WI38 (cell line): Measurements from ENCODE around the gene UNC79.

ENCODE experiments used
- H3K4me3 ChIP-seq: 2 replicates; pipeline ENCODE4 v1.5.1; 2011; ENCODE audit warnings: low read depth, mild to moderate bottlenecking, control low read depth, low read length
- CTCF ChIP-seq: IDR thresholded peaks from 2 replicates; pipeline ENCODE4 v1.5.1; 2012; ENCODE audit warnings: low read depth, mild to moderate bottlenecking, control low read depth, low read length

The UNC79 gene

GRCh38 chr14:93743270-93744060, 312.7 kb downstream of the UNC79 start:
- no peak overlapping the region for H3K4me3 ChIP-seq
- no peak for TF ChIP-seq CTCF

GRCh38 chr14:93744176-93744575, 313.4 kb downstream of the UNC79 start:
- no peak for TF ChIP-seq CTCF
- H3K4me3 ChIP-seq: no peak overlapping the region

GRCh38 chr14:93744876-93745275, 314.1 kb downstream of the UNC79 start:
- H3K4me3 ChIP-seq: no peak overlapping the region
- no peak for TF ChIP-seq CTCF

- H3K4me3 ChIP-seq: no peak overlapping the region
- no peak for TF ChIP-seq CTCF
Observed at GRCh38 chr14:93745603-93746273, 315.0 kb downstream of the UNC79 start.

- no peak for TF ChIP-seq CTCF
- no peak overlapping the region for H3K4me3 ChIP-seq
Observed at GRCh38 chr14:93747102-93747501, 316.4 kb downstream of the UNC79 start.

GRCh38 chr14:93747560-93747959, 316.8 kb downstream of the UNC79 start:
- no peak overlapping the region for H3K4me3 ChIP-seq
- no peak for TF ChIP-seq CTCF
